B cell (primary cell): ENCODE results near the gene TMEM207. TPM values are rescaled to one million over a fixed set of nuclear protein-coding genes. Genes with fewer than 3 reads are reported as not detected.

Experiments used
- ATAC-seq: fragments of 200-7000 bp; cut with Tn5 transposase; one replicate; pipeline ENCODE4 v1.10.0; 2021; ENCODE audit warnings: low read depth, mild to moderate bottlenecking, moderate number of reproducible peaks, moderate library complexity
- CTCF ChIA-PET: fragments of 350-600 bp; sonication (Branson Sonifier 250); formaldehyde crosslinking; loops from one replicate; lab custom pipeline; 2021; ENCODE audit warnings: antibody characterized with exemption, inconsistent platforms; lab: Charles Lee
- POLR2A ChIA-PET: fragments of 350-600 bp; sonication (Branson Sonifier 250); formaldehyde crosslinking; loops from one replicate; lab custom pipeline; 2021; ENCODE audit warnings: antibody characterized with exemption; lab: Charles Lee
- DNase-seq: peaks from one replicate; pipeline ENCODE4 v3.0.0; 2013
- H2AFZ ChIP-seq: 2 replicates; pipeline ENCODE4 v1.6.1; 2012; ENCODE audit warnings: mild to moderate bottlenecking, low read depth, low read length; ENCODE audit not compliant: insufficient read depth, poor library complexity, severe bottlenecking
- H3K27ac ChIP-seq, 2 donors: 1 replicate in 1 of 2; 2 replicates in 1 of 2; pipeline ENCODE4 v1.5.1; 2012 to 2013; ENCODE audit warnings: low read length in 2 of 2, mild to moderate bottlenecking in 2 of 2, moderate library complexity in 1 of 2
- H3K27me3 ChIP-seq, 4 experiments: fragments of 200-600 bp in 1 of 4; sonication (generic) in 1 of 4; replicated peaks in 1 of 4; 1 replicate in 2 of 4; 2 replicates in 2 of 4; pipeline versions ENCODE4 v1.6.1 to v1.7.0; 2013 to 2016; ENCODE audit warnings: low read length in 3 of 4, mild to moderate bottlenecking in 2 of 4, mixed read lengths in 1 of 4, moderate library complexity in 1 of 4; ENCODE audit not compliant: insufficient read depth in 4 of 4, control insufficient read depth in 3 of 4; ENCODE audit errors: control extremely low read depth in 1 of 4
- H3K36me3 ChIP-seq, 2 experiments: replicated peaks in 1 of 2; 1 replicate in 1 of 2; 2 replicates in 1 of 2; pipeline versions ENCODE4 v1.6.1 to v1.7.1; 2013; ENCODE audit warnings: low read length in 1 of 2; ENCODE audit not compliant: insufficient read depth in 2 of 2, control insufficient read depth in 1 of 2; ENCODE audit errors: control extremely low read depth in 1 of 2, extremely low read depth in 1 of 2
- H3K4me1 ChIP-seq, 2 donors: fragments of 200-600 bp in 1 of 2; sonication (generic) in 1 of 2; 1 replicate in 1 of 2; 2 replicates in 1 of 2; pipeline versions ENCODE4 v1.5.1 to v1.6.1; 2013 to 2017; ENCODE audit warnings: low read length in 2 of 2; ENCODE audit not compliant: control insufficient read depth in 2 of 2, insufficient read depth in 2 of 2
- H3K4me2 ChIP-seq: replicated peaks from 2 replicates; pipeline ENCODE3; 2012; ENCODE audit warnings: mild to moderate bottlenecking, low read depth, low read length; ENCODE audit not compliant: poor library complexity, severe bottlenecking
- H3K4me3 ChIP-seq, 5 experiments: fragments of 200-600 bp in 1 of 5; sonication (generic) in 1 of 5; 1 replicate in 3 of 5; 2 replicates in 2 of 5; pipeline versions ENCODE4 v1.5.1 to v1.7.0; 2011 to 2016; ENCODE audit warnings: low read length in 4 of 5, mild to moderate bottlenecking in 4 of 5, low read depth in 2 of 5, control low read depth in 1 of 5, moderate library complexity in 1 of 5; ENCODE audit not compliant: insufficient read depth in 1 of 5; ENCODE audit errors: control extremely low read depth in 1 of 5, extremely low read depth in 1 of 5
- H3K79me2 ChIP-seq: fragments of 200-600 bp; sonication (generic); one replicate; pipeline ENCODE4 v1.6.0; 2016; ENCODE audit warnings: low read length; ENCODE audit not compliant: control insufficient read depth, insufficient read depth
- H3K9ac ChIP-seq: fragments of 200-600 bp; sonication (generic); 2 replicates; pipeline ENCODE4 v1.6.1; 2017; ENCODE audit warnings: mild to moderate bottlenecking, low read length, moderate library complexity
- H3K9me3 ChIP-seq, 3 donors: one replicate each; pipeline versions ENCODE4 v1.6.1 to v1.7.1; 2013; ENCODE audit warnings: low read length in 2 of 3; ENCODE audit not compliant: control insufficient read depth in 2 of 3, insufficient read depth in 1 of 3; ENCODE audit errors: control extremely low read depth in 1 of 3
- H4K20me1 ChIP-seq: 2 replicates; pipeline ENCODE4 v1.6.0; 2012; ENCODE audit warnings: mild to moderate bottlenecking, low read length; ENCODE audit not compliant: insufficient read depth, control insufficient read depth, poor library complexity, severe bottlenecking
- H3K27ac Mint-ChIP-seq: one replicate; pipeline ENCODE4 v1.8.0; 2021; ENCODE audit warnings: mixed read lengths
- H3K27me3 Mint-ChIP-seq: one replicate; pipeline ENCODE4 v1.8.0; 2021; ENCODE audit warnings: mixed read lengths
- H3K4me1 Mint-ChIP-seq: one replicate; pipeline ENCODE4 v1.8.0; 2021; ENCODE audit warnings: mixed read lengths
- H3K4me3 Mint-ChIP-seq: one replicate; pipeline ENCODE4 v1.8.0; 2021; ENCODE audit warnings: mixed read lengths
- H3K9me3 Mint-ChIP-seq: one replicate; pipeline ENCODE4 v1.8.0; 2022; ENCODE audit warnings: mixed read lengths; ENCODE audit not compliant: insufficient read depth
- CTCF ChIP-seq: fragments of 200-600 bp; IDR thresholded peaks from one replicate; pipeline ENCODE4 v1.8.0; 2022; ENCODE audit warnings: antibody characterized with exemption, mild to moderate bottlenecking
- EZH2 ChIP-seq: IDR thresholded peaks from 2 replicates; pipeline ENCODE4 v1.6.1; 2012; ENCODE audit warnings: borderline replicate concordance, low read depth, mild to moderate bottlenecking, moderate library complexity, low read length; ENCODE audit not compliant: insufficient read depth, poor library complexity, severe bottlenecking
- WGBS: methylation state at CpG from one replicate; pipeline ENCODE4 v1.1.5; 2013; ENCODE audit warnings: missing lambda C conversion rate; ENCODE audit not compliant: insufficient coverage; 5-methylcytosine and 5-hydroxymethylcytosine counted together
- intact Hi-C: fragments of 100-400 bp; cut with micrococcal nuclease; formaldehyde crosslinking; loops from one replicate; pipeline ENCODE4 v1.10.0; 2022
- polyA plus RNA-seq: library from polyadenylated mRNA; depleted of rRNA; stranded (reverse); fragments of >200 nt; gene quantifications from 2 replicates; pipeline ENCODE4 v1.2.3, GENCODE V29; 2012
- total RNA-seq, 2 donors: library from RNA; stranded (reverse); fragments of 120-200 nt in 1 of 2; gene quantifications; 1 replicate in 1 of 2; 2 replicates in 1 of 2; pipeline versions ENCODE4 v1.2.3 to v1.2.4, GENCODE V29; 2013 to 2022

Gene TMEM207
- total and polyA plus RNA-seq, 2 donors (not counting 1 experiment from before 2014, with no cell fraction given), result not detected

DNA sequence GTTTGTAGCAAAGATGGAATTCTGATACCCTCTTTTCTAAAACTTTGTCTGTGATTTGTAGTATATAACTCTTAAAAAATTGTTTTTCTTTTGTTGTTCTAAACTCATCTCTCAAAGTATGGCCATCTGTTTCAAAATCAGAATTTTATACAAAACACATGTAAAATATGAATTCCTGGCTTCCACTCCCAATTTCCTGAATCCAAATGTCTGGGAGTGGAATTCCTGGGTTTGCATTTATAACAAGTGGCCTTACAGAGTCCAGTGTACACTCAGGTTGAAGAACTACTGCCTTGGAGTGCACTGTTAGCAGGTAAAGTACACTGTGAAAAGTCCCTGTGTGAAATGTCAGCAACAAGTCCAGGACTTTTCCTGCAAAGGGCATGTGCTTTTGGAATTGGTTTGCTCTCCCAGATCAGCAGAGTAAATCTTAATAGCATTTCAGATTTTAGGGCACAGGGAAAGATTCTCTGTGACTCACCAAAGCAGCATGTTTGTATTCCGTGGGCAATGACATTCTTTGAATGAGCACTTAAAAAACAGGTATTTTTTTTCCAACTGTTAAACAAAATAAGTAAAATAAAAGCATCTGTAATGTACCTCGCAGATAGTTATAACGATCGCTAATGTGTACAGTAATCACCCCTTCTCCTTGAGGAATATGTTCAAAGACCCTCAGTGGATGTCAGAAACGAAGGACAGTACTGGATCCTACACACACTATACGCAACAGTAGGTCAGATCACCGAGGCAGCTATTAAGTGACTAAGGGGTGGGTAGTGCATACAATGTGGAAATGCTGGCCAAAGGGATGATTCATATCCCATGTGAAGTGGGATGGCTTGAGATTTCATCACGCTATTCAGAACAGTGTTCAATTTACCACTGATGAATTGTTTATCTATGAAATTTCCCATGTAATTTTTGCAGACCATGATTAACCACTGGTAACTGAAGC is 63.7 kb downstream of the TMEM207 start:
- WGBS, result 94% methylated on average over 3 of the region's 8 CpGs

More for the DNA sequence above, 63.7 kb downstream of the TMEM207 start:
- Mint-ChIP-seq H3K4me3 (no peak overlapping the region), H3K9me3 (no peaks in the 10 kb centered on the region), H3K27me3 (peaks cover 4% of the 10 kb centered on the region), H3K27ac (no peak overlapping the region), H3K4me1 (no peaks in the 10 kb centered on the region)
- no peaks in the 10 kb centered on the region for H3K36me3 ChIP-seq
- no peak overlapping the region for H3K4me3 ChIP-seq
- POLR2A ChIA-PET, result no interaction called here
- no peak for DNase-seq
- no peak for ATAC-seq
- no peak overlapping the region for H3K4me2 ChIP-seq
- TF ChIP-seq EZH2, result no peak
- no peak for TF ChIP-seq CTCF
- no peaks in the 10 kb centered on the region for H3K4me1 ChIP-seq
- H3K9me3 ChIP-seq, result no peaks in the 10 kb centered on the region
- no peaks in the 10 kb centered on the region for H3K79me2 ChIP-seq
- no peak overlapping the region for H3K9ac ChIP-seq
- intact Hi-C loops, result no loop called here
- H4K20me1 ChIP-seq, result no peaks in the 10 kb centered on the region
- no peak overlapping the region for H2AFZ ChIP-seq
- no peak overlapping the region for H3K27ac ChIP-seq
- H3K27me3 ChIP-seq, result no peaks in the 10 kb centered on the region
- CTCF ChIA-PET, result no interaction called here
